H1 (cell line): Measurements from ENCODE around the gene SPINT2. TPM values are rescaled to one million over a fixed set of nuclear protein-coding genes. Genes with fewer than 3 reads are reported as not detected.
A peak's percentile ranks its signal among the peaks of the same experiment; 100 is the strongest.

Source experiments
- CTCF ChIA-PET: fragments of 300-600 bp; sonication (Branson Sonifier 250); formaldehyde crosslinking; loops from one replicate; lab custom pipeline; 2021; ENCODE audit not compliant: partially characterized antibody; lab: Charles Lee
- POLR2A ChIA-PET: fragments of 300-600 bp; sonication (Branson Sonifier 250); formaldehyde crosslinking; loops from one replicate; lab custom pipeline; 2021; ENCODE audit warnings: inconsistent platforms; ENCODE audit not compliant: partially characterized antibody; lab: Charles Lee
- DNase-seq, 2 experiments: peaks; one replicate each; pipeline versions ENCODE4 v3.0.0 to v3.0.0-alpha.2; 2010 to 2022; ENCODE audit warnings: low spot score in 2 of 2, low read depth in 1 of 2, mixed read lengths in 1 of 2
- FAIRE-seq: peaks from 2 replicates; lab custom pipeline; 2011; peaks lifted over from hg19 to GRCh38; lab: Jason Lieb, UNC
- H2AFZ ChIP-seq: 2 replicates; pipeline ENCODE4 v1.8.1; 2012; ENCODE audit warnings: low read length, inconsistent platforms
- H2AK5ac ChIP-seq: 2 replicates; pipeline ENCODE4 v1.6.1; 2013; ENCODE audit warnings: low read depth, low read length
- H2BK120ac ChIP-seq: replicated peaks from 2 replicates; pipeline ENCODE3; 2013; ENCODE audit warnings: low read depth, low read length, inconsistent platforms
- H2BK12ac ChIP-seq: 2 replicates; pipeline ENCODE4 v1.6.1; 2013; ENCODE audit warnings: low read depth, low read length
- H2BK15ac ChIP-seq: 2 replicates; pipeline ENCODE4 v1.6.1; 2013; ENCODE audit warnings: low read length
- H2BK20ac ChIP-seq: 2 replicates; pipeline ENCODE4 v1.6.1; 2013; ENCODE audit warnings: low read length
- H2BK5ac ChIP-seq: 2 replicates; pipeline ENCODE4 v1.6.1; 2013; ENCODE audit warnings: low read depth, low read length
- H3K14ac ChIP-seq: 2 replicates; pipeline ENCODE4 v1.6.1; 2013; ENCODE audit warnings: inconsistent platforms; ENCODE audit not compliant: insufficient read length
- H3K18ac ChIP-seq: 2 replicates; pipeline ENCODE4 v1.6.1; 2013; ENCODE audit warnings: low read length; ENCODE audit errors: extremely low read depth
- H3K23ac ChIP-seq: 2 replicates; pipeline ENCODE4 v1.6.1; 2013; ENCODE audit warnings: inconsistent platforms; ENCODE audit not compliant: insufficient read length
- H3K23me2 ChIP-seq: 2 replicates; pipeline ENCODE4 v1.6.1; 2013; ENCODE audit warnings: low read depth, low read length
- H3K27ac ChIP-seq: 2 replicates; pipeline ENCODE4 v1.6.1; 2011; ENCODE audit warnings: low read depth, low read length, inconsistent platforms
- H3K27me3 ChIP-seq, 4 experiments: replicated peaks in 1 of 4; 1 replicate in 1 of 4; 2 replicates in 3 of 4; pipeline versions ENCODE4 v1.6.1 to v1.8.1; 2011 to 2013; ENCODE audit warnings: low read length in 3 of 4, mild to moderate bottlenecking in 3 of 4, inconsistent platforms in 2 of 4, mixed read lengths in 2 of 4, moderate library complexity in 1 of 4; ENCODE audit not compliant: control insufficient read depth in 3 of 4, insufficient read depth in 3 of 4; ENCODE audit errors: extremely low read depth in 1 of 4
- H3K36me3 ChIP-seq, 4 experiments: 2 replicates each; pipeline versions ENCODE4 v1.6.1 to v1.8.1; 2011 to 2013; ENCODE audit warnings: mild to moderate bottlenecking in 4 of 4, low read length in 3 of 4, moderate library complexity in 2 of 4, control low read depth in 1 of 4, inconsistent platforms in 1 of 4; ENCODE audit not compliant: insufficient read depth in 4 of 4, control insufficient read depth in 2 of 4
- H3K4ac ChIP-seq: replicated peaks from 2 replicates; pipeline ENCODE3; 2013; ENCODE audit warnings: low read length, low read depth, mixed read lengths, inconsistent platforms; ENCODE audit not compliant: insufficient read length
- H3K4me1 ChIP-seq, 4 experiments: replicated peaks in 1 of 4; 1 replicate in 1 of 4; 2 replicates in 3 of 4; pipeline versions ENCODE4 v1.6.1 to v1.8.1; 2011 to 2013; ENCODE audit warnings: low read length in 3 of 4, inconsistent platforms in 2 of 4, mixed read lengths in 1 of 4; ENCODE audit not compliant: insufficient read depth in 4 of 4, control insufficient read depth in 3 of 4
- H3K4me2 ChIP-seq, 2 experiments: 2 replicates each; pipeline versions ENCODE4 v1.6.1 to v1.8.1; 2011 to 2013; ENCODE audit warnings: low read depth in 2 of 2, low read length in 2 of 2, control low read depth in 1 of 2, inconsistent platforms in 1 of 2, mild to moderate bottlenecking in 1 of 2; ENCODE audit not compliant: insufficient read depth in 1 of 2
- H3K4me3 ChIP-seq, 4 experiments: fragments of 200-600, 300-600 bp in 1 of 4; sonication (generic), shearing (Covaris generic), sonication (Bioruptor Twin) in 1 of 4; 2 replicates each; pipeline versions ENCODE4 v1.5.1 to v1.8.1; 2011 to 2016; ENCODE audit warnings: low read length in 4 of 4, low read depth in 3 of 4, control low read depth in 2 of 4, inconsistent platforms in 2 of 4, mild to moderate bottlenecking in 2 of 4, mixed read lengths in 1 of 4, moderate library complexity in 1 of 4; ENCODE audit not compliant: insufficient read depth in 2 of 4; ENCODE audit errors: extremely low read depth in 1 of 4
- H3K56ac ChIP-seq: replicated peaks from 2 replicates; pipeline ENCODE3; 2013; ENCODE audit warnings: low read depth, mild to moderate bottlenecking, mixed read lengths, low read length, inconsistent platforms; ENCODE audit not compliant: insufficient read length
- H3K79me1 ChIP-seq: 2 replicates; pipeline ENCODE4 v1.6.1; 2013; ENCODE audit warnings: low read depth, low read length, control low read depth
- H3K79me2 ChIP-seq, 2 experiments: 2 replicates each; pipeline versions ENCODE4 v1.6.1 to v1.8.1; 2012 to 2013; ENCODE audit warnings: low read length in 2 of 2, mild to moderate bottlenecking in 2 of 2, inconsistent platforms in 1 of 2; ENCODE audit not compliant: insufficient read depth in 2 of 2, control insufficient read depth in 1 of 2
- H3K9ac ChIP-seq, 4 experiments: replicated peaks in 1 of 4; 1 replicate in 1 of 4; 2 replicates in 3 of 4; pipeline versions ENCODE4 v1.6.1 to v1.8.1; 2011 to 2013; ENCODE audit warnings: low read depth in 3 of 4, low read length in 3 of 4, control low read depth in 2 of 4, mild to moderate bottlenecking in 2 of 4, moderate library complexity in 2 of 4, inconsistent platforms in 1 of 4; ENCODE audit errors: extremely low read depth in 1 of 4
- H3K9me3 ChIP-seq, 2 experiments: 2 replicates each; pipeline versions ENCODE4 v1.6.1 to v1.8.1; 2012 to 2013; ENCODE audit warnings: mild to moderate bottlenecking in 2 of 2, moderate library complexity in 2 of 2, control low read depth in 1 of 2, inconsistent platforms in 1 of 2, low read depth in 1 of 2, low read length in 1 of 2, mixed read lengths in 1 of 2; ENCODE audit not compliant: insufficient read depth in 2 of 2
- H4K20me1 ChIP-seq, 2 experiments: replicated peaks in 1 of 2; 2 replicates each; pipeline versions ENCODE3 to v1.8.1; 2011 to 2013; ENCODE audit warnings: inconsistent platforms in 2 of 2, low read length in 2 of 2, mild to moderate bottlenecking in 1 of 2; ENCODE audit not compliant: insufficient read depth in 2 of 2, control insufficient read depth in 1 of 2
- H4K5ac ChIP-seq: 2 replicates; pipeline ENCODE4 v1.6.1; 2013; ENCODE audit warnings: low read length, low read depth, mixed read lengths, inconsistent platforms; ENCODE audit not compliant: insufficient read length
- H4K8ac ChIP-seq: 2 replicates; pipeline ENCODE4 v1.8.0; 2013; ENCODE audit warnings: mild to moderate bottlenecking, moderate library complexity, low read length, inconsistent platforms; ENCODE audit not compliant: insufficient read depth; ENCODE audit errors: extremely low read depth
- H4K91ac ChIP-seq: replicated peaks from 2 replicates; pipeline ENCODE3; 2013; ENCODE audit warnings: low read length, mixed read lengths, inconsistent platforms; ENCODE audit not compliant: insufficient read length
- JUN ChIP-seq: IDR thresholded peaks from 2 replicates; pipeline ENCODE4 v1.6.1; 2011; ENCODE audit warnings: low read depth, mild to moderate bottlenecking, improper control_type of control experiment, low read length
- KDM1A ChIP-seq: fragments of 200-600, 300-600 bp; sonication (generic); IDR thresholded peaks from 2 replicates; pipeline ENCODE4 v1.7.1; 2016; ENCODE audit warnings: mild to moderate bottlenecking, low read length, borderline replicate concordance
- PHF8 ChIP-seq: fragments of 200-600 bp; sonication (generic); conservative IDR thresholded peaks from 2 replicates; pipeline ENCODE4 v1.7.1; 2012; ENCODE audit warnings: low read depth, mild to moderate bottlenecking, inconsistent platforms, low read length, moderate library complexity
- RBBP5 ChIP-seq: IDR thresholded peaks from 2 replicates; pipeline ENCODE4 v1.7.1; 2012; ENCODE audit warnings: low read depth, mild to moderate bottlenecking, inconsistent platforms, low read length, moderate library complexity, borderline replicate concordance
- SIN3A ChIP-seq, 2 experiments: IDR thresholded peaks in 1 of 2; conservative IDR thresholded peaks in 1 of 2; 2 replicates each; pipeline ENCODE4 v1.6.1; 2011 to 2012; ENCODE audit warnings: low read length in 2 of 2, improper control_type of control experiment in 1 of 2, low read depth in 1 of 2, mild to moderate bottlenecking in 1 of 2
- SP2 ChIP-seq: IDR thresholded peaks from 2 replicates; pipeline ENCODE4 v1.6.1; 2012; ENCODE audit warnings: mild to moderate bottlenecking, low read length, inconsistent platforms
- ZNF274 ChIP-seq: IDR thresholded peaks from 2 replicates; pipeline ENCODE4 v1.7.0; 2012; ENCODE audit warnings: low read length, borderline replicate concordance; ENCODE audit errors: extremely low read depth
- WGBS, 2 experiments: shearing (Covaris generic) in 1 of 2; methylation state at CpG; one replicate each; pipeline versions ENCODE4 v1.1.6 to v1.1.7; 2013 to 2015; ENCODE audit warnings: low lambda C conversion rate in 2 of 2, mixed read lengths in 2 of 2, inconsistent platforms in 1 of 2, low coverage in 1 of 2, missing lambda C conversion rate in 1 of 2; ENCODE audit not compliant: insufficient replicate concordance in 2 of 2, insufficient coverage in 1 of 2, insufficient read length in 1 of 2; ENCODE audit errors: extremely low coverage in 1 of 2, missing lambda C conversion rate in 1 of 2; 5-methylcytosine and 5-hydroxymethylcytosine counted together
- polyA plus RNA-seq, 7 experiments: library from polyadenylated mRNA; depleted of rRNA in 3 of 7; stranded (reverse) in 5 of 7; unstranded in 2 of 7; fragments of >200 nt in 5 of 7; fragments of 200-250 nt in 2 of 7; gene quantifications; 1 replicate in 5 of 7; 2 replicates in 1 of 7; 4 replicates in 1 of 7; pipeline versions ENCODE4 v1.2.1 to v1.2.3, GENCODE V29; 2011 to 2013; ENCODE audit warnings: missing spikeins in 2 of 7, mixed read lengths in 2 of 7
- total RNA-seq: library from RNA; stranded (reverse); fragmentation: NEBNext Ultra II Directional; extraction: Animal tissue kit (Norgen Biotek cat#: 25700); gene quantifications from 2 replicates; pipeline ENCODE4 v1.2.1, GENCODE V29; 2021

Gene SPINT2
- total and polyA plus RNA-seq, 2 of the 8 experiments (the other 6 are each of a cell fraction or from before 2014, with no cell fraction given) = 294 to 296 TPM

DNA sequence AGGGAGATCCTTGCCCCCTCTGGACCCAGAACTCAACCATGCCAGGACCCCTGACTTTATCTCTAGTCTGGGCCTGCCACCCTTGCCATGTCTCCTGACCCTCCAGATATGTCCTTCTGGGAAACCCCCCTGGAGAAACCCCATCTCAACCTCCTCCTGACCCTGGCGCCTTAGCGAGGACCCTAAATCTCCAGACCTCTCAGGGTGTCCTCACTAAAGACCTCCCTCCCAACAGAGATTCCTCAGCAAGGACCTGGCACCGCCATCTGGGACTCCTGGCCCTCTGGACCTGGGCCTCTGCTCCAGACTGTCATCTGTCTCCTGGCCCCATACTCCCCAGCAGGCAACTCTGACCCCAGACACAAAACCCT lies 56.6 kb downstream of the SPINT2 start:
- no peak overlapping the region for H2BK12ac ChIP-seq
- no peak overlapping the region for H3K56ac ChIP-seq
- H2BK15ac ChIP-seq = no peak overlapping the region
- H3K4me2 ChIP-seq = peak overlapping the region; percentile 87 to 89; a peak in 3 of 4 replicates
- WGBS, 2 experiments = 83% methylated on average over 3 of the region's 3 CpGs; no CpG with 5 or more reads in 1 of the 2 experiments
- ChIA-PET POLR2A (interaction anchor here (1.1 to 1.4 kb wide), 2 partner anchors 12 to 56 kb away, joined by 3 to 7 read pairs; partner anchors contain the start of gene SPINT2), CTCF (interaction anchor here (0.9 to 3.6 kb wide), 12 partner anchors 10 to 96 kb away, joined by 3 to 24 read pairs (median 4); partner anchors contain the start of genes C19orf33, CATSPERG and SPINT2)
- H3K4me3 ChIP-seq = peak overlapping the region in 2 of 4 experiments; percentile 52 to 76; a peak in 2 of 8 replicates
- peaks cover 0 to 4% (median 1%) of the 10 kb centered on the region in 4 experiments; a peak in 5 of 7 replicates for H3K4me1 ChIP-seq
- H3K27ac ChIP-seq = no peak overlapping the region
- DNase-seq (no peak), FAIRE-seq (no peak)
- peaks cover 0 to 33% (median 18%) of the 10 kb centered on the region in 4 experiments; a peak in 6 of 7 replicates for H3K27me3 ChIP-seq
- TF ChIP-seq PHF8 (no peak), SP2 (no peak), KDM1A (no peak), SIN3A (conservative IDR thresholded peaks at IDR 0.05 in 1 of 2, IDR thresholded peaks at IDR 0.05 in 1 of 2; ENCODE audit: low read depth in 1 of 2, low read length in 2 of 2) (no peak), JUN (no peak), ZNF274 (no peak), RBBP5 (no peak)
- H3K36me3 ChIP-seq = 0 out of 8 replicates have a peak, but pooled peaks cover 0 to 2% (median 0%) of the 10 kb centered on the region in 4 experiments
- no peak overlapping the region; a peak in 1 of 7 replicates for H3K9ac ChIP-seq
- H2AFZ ChIP-seq = no peak overlapping the region
- H4K20me1 ChIP-seq = peaks cover 0 to 4% of the 10 kb centered on the region in 2 experiments
- H2BK120ac ChIP-seq = no peak overlapping the region
- H3K23me2 ChIP-seq = peaks cover 10% of the 10 kb centered on the region; the same call in 1 of the 2 replicates
- no peak overlapping the region for H4K91ac ChIP-seq
- H3K4ac ChIP-seq = no peak overlapping the region
- H4K8ac ChIP-seq = no peak overlapping the region
- H2AK5ac ChIP-seq = no peak overlapping the region; the same call in 1 of the 2 replicates
- no peak overlapping the region for H3K14ac ChIP-seq
- H3K23ac ChIP-seq = no peak overlapping the region
- no peak overlapping the region for H3K18ac ChIP-seq
- no peaks in the 10 kb centered on the region for H3K9me3 ChIP-seq
- H4K5ac ChIP-seq = no peak overlapping the region
- no peak overlapping the region for H2BK5ac ChIP-seq
- no peak overlapping the region for H2BK20ac ChIP-seq
- H3K79me2 ChIP-seq = no peaks in the 10 kb centered on the region
- peaks cover 3% of the 10 kb centered on the region; the same call in 1 of the 2 replicates for H3K79me1 ChIP-seq
